HUES6 (cell line): Measurements from ENCODE around the gene C7orf25.

Source experiments
- H3K27ac ChIP-seq: 2 replicates; pipeline ENCODE4 v1.7.0; 2013; ENCODE audit warnings: low read depth, mild to moderate bottlenecking, low read length, inconsistent platforms
- H3K27me3 ChIP-seq: 2 replicates; pipeline ENCODE4 v1.6.1; 2013; ENCODE audit warnings: low read length; ENCODE audit not compliant: control insufficient read depth, insufficient read depth
- H3K36me3 ChIP-seq: 2 replicates; pipeline ENCODE4 v1.6.1; 2013; ENCODE audit warnings: low read length; ENCODE audit not compliant: control insufficient read depth, insufficient read depth
- H3K4me1 ChIP-seq: 2 replicates; pipeline ENCODE4 v1.6.1; 2013; ENCODE audit warnings: low read length; ENCODE audit not compliant: control insufficient read depth, insufficient read depth
- H3K4me3 ChIP-seq: 2 replicates; pipeline ENCODE4 v1.5.1; 2013; ENCODE audit warnings: low read depth, low read length
- H3K9ac ChIP-seq: one replicate; pipeline ENCODE4 v1.6.1; 2013; ENCODE audit warnings: mild to moderate bottlenecking, low read length
- H3K9me3 ChIP-seq: 2 replicates; pipeline ENCODE4 v1.6.1; 2013; ENCODE audit warnings: low read depth, low read length; ENCODE audit not compliant: control insufficient read depth, insufficient read depth

C7orf25 gene

DNA sequence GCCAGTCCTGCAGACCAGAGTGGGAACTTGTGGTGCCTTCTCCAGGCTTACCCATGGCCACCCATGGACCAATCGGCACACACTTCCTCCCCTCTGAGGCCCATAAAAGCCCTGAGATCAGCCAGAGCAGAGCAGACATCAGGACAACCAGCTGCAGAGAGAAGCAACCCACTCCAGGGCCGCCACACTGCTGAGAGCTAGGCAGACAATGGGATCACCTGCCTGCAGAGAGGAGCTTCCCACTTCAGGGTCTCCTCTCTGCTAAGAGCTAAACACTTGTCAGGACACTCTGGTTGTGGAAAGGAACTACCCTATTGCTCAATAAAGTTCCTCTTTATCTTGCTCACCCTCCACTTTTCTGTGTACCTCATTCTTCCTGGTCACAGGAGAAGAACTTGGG, 34.0 kb downstream of the C7orf25 start:
- no peak overlapping the region for H3K27ac ChIP-seq
- H3K4me3 ChIP-seq, result no peak overlapping the region
- H3K27me3 ChIP-seq, result no peaks in the 10 kb centered on the region
- H3K4me1 ChIP-seq, result peaks cover 7% of the 10 kb centered on the region; the same call in 1 of the 2 replicates
- peaks cover 12% of the 10 kb centered on the region for H3K9me3 ChIP-seq
- peaks cover 3% of the 10 kb centered on the region; the same call in 1 of the 2 replicates for H3K36me3 ChIP-seq
- H3K9ac ChIP-seq, result no peak overlapping the region

DNA sequence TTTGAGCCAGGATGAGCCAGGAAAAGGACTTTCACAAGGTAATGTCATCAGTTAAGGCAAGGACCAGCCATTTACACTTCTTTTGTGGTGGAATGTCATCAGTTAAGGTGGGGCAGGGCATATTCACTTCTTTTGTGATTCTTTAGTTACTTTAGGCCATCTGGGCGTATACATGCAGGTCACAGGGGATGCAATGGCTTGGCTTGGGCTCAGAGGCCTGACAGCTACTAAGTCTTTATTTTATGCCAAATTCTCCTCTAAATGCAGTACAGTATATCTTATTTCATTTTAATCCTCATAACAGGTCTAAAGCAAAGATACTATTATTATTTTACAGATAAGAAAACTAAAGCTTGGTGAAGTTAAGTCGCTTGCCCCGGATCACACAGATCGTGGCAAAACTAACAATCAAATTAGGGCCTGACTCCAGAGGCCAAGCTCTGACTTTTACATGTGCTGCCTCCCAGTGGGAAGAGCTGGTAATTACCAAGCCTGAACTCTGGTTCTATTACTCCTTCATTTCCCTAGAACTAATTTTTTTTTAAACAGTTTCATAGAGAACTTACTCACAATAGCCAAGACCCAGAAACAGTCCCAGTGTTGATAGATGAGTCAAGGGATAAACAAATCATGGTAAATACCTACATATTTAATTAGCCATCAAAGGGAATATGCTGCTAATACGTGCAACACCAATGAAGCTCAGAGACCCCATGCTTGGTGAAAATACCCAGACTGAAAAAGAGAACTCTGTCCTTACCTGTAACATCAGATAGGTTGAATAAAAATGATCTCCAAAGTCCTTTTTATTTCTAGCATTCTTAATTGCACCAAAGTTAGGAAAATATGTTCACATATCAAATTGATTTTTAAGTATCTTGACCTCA, 35.4 kb downstream of the C7orf25 start:
- no peaks in the 10 kb centered on the region for H3K27me3 ChIP-seq
- H3K4me3 ChIP-seq, result no peak overlapping the region
- peak overlapping the region; percentile 48 for H3K9ac ChIP-seq
- H3K27ac ChIP-seq, result peak overlapping the region; percentile 46; the same call in 1 of the 2 replicates
- H3K36me3 ChIP-seq, result peaks cover 3% of the 10 kb centered on the region; the same call in 1 of the 2 replicates
- H3K9me3 ChIP-seq, result peaks cover 12% of the 10 kb centered on the region
- peaks cover 7% of the 10 kb centered on the region; the same call in 1 of the 2 replicates for H3K4me1 ChIP-seq

GRCh38 chr7:42869131-42870020, 42.5 kb downstream of the C7orf25 start:
- Histone ChIP-seq H3K4me1 (no peaks in the 10 kb centered on the region; the same call in 1 of the 2 replicates), H3K36me3 (peaks cover 13% of the 10 kb centered on the region; the same call in 1 of the 2 replicates), H3K9ac (no peak overlapping the region), H3K9me3 (peaks cover 52% of the 10 kb centered on the region), H3K4me3 (no peak overlapping the region), H3K27ac (peak overlapping the region; percentile 50; the same call in 1 of the 2 replicates), H3K27me3 (no peaks in the 10 kb centered on the region)

GRCh38 chr7:42868480-42868879, 43.4 kb downstream of the C7orf25 start:
- Histone ChIP-seq H3K27ac (no peak overlapping the region), H3K9me3 (peaks cover 57% of the 10 kb centered on the region), H3K27me3 (no peaks in the 10 kb centered on the region), H3K9ac (no peak overlapping the region), H3K4me3 (no peak overlapping the region), H3K36me3 (peaks cover 13% of the 10 kb centered on the region; the same call in 1 of the 2 replicates), H3K4me1 (no peaks in the 10 kb centered on the region; the same call in 1 of the 2 replicates)
